Measurements from ENCODE around the gene CARD19.

DNA sequence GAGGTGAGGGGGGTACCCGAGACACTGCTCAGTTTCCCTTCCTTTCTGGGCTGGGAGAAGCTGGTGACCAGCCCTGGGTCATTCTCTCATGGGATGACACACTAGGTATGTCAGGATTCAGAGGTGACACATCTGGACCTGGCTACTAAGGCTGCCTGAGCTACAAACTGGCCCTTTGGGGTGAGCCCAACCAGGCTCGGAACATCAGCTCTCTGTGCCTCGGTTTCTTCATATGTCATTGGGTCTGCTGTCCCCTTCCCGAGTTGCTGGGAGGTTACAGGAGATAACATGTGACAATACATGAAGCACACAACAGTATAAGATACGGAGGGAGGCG is 11.8 kb downstream of the CARD19 start:
- TF ChIP-seq, protein P1, sequence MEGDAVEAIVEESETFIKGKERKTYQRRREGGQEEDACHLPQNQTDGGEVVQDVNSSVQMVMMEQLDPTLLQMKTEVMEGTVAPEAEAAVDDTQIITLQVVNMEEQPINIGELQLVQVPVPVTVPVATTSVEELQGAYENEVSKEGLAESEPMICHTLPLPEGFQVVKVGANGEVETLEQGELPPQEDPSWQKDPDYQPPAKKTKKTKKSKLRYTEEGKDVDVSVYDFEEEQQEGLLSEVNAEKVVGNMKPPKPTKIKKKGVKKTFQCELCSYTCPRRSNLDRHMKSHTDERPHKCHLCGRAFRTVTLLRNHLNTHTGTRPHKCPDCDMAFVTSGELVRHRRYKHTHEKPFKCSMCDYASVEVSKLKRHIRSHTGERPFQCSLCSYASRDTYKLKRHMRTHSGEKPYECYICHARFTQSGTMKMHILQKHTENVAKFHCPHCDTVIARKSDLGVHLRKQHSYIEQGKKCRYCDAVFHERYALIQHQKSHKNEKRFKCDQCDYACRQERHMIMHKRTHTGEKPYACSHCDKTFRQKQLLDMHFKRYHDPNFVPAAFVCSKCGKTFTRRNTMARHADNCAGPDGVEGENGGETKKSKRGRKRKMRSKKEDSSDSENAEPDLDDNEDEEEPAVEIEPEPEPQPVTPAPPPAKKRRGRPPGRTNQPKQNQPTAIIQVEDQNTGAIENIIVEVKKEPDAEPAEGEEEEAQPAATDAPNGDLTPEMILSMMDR (IDR thresholded peaks at IDR 0.05): no peak
- no peak for TF ChIP-seq POLR2A (IDR thresholded peaks at IDR 0.05)
